BJ (cell line): ENCODE measurements around the gene SLC9A1. TPM values are rescaled to one million over a fixed set of nuclear protein-coding genes. Genes with fewer than 3 reads are reported as not detected.
A peak's percentile ranks its signal among the peaks of the same experiment; 100 is the strongest.
"Not testable (repeated sequence)": the region's sequence is repeated elsewhere in the genome, so short reads cannot be mapped to it uniquely, and the experiment has no call there.

Source experiments
- CTCF ChIA-PET: fragments of 350-600 bp; formaldehyde crosslinking; extraction: SDS; loops from one replicate; lab custom pipeline; 2021; ENCODE audit warnings: antibody characterized with exemption, inconsistent platforms; lab: Yijun Ruan, JAX
- POLR2A ChIA-PET: fragments of 300-600 bp; sonication (Branson Sonifier 250); formaldehyde crosslinking; extraction: SDS; loops from one replicate; lab custom pipeline; 2021; ENCODE audit warnings: antibody characterized with exemption; lab: Charles Lee
- DNase-seq: peaks from one replicate; pipeline ENCODE4 v3.0.0-alpha.2; 2011; ENCODE audit warnings: low read depth
- H3K27me3 ChIP-seq: 2 replicates; pipeline ENCODE4 v1.6.0; 2011; ENCODE audit warnings: low read length; ENCODE audit not compliant: control insufficient read depth, insufficient read depth
- H3K36me3 ChIP-seq: 2 replicates; pipeline ENCODE4 v1.5.1; 2011; ENCODE audit warnings: low read length; ENCODE audit not compliant: control insufficient read depth, insufficient read depth
- H3K4me3 ChIP-seq: 2 replicates; pipeline ENCODE4 v1.5.1; 2011; ENCODE audit warnings: low read depth, mild to moderate bottlenecking, control low read depth, low read length
- polyA minus RNA-seq: library from RNA; depleted of rRNA, polyadenylated mRNA; stranded (reverse); fragments of >200 nt; gene quantifications from 2 replicates; pipeline ENCODE4 v1.2.3, GENCODE V29; 2011; rRNA and poly(A)+ RNA removed
- polyA plus RNA-seq: library from polyadenylated mRNA; depleted of rRNA; stranded (reverse); fragments of >200 nt; gene quantifications from 2 replicates; pipeline ENCODE4 v1.2.3, GENCODE V29; 2011; rRNA removed
- TF ChIP-seq, protein P1 (sequence below): IDR thresholded peaks from 2 replicates; pipeline ENCODE4 v1.5.1; 2011; ENCODE audit warnings: low read depth, mild to moderate bottlenecking, control low read depth, inconsistent platforms, low read length, moderate library complexity; ENCODE audit not compliant: insufficient read depth

SLC9A1 gene
- 12.3 and 18.9 TPM in 2 replicates for polyA plus RNA-seq
- polyA minus RNA-seq: 13.4 and 21.6 TPM in 2 replicates

GRCh38 chr1:27154991-27155781 lies at the start of gene SLC9A1:
Gene SLC9A1 (minus strand): TSS chr1:27155125. CDS start chr1:27154334, 791 bp downstream.
- Histone ChIP-seq H3K36me3 (no peaks in the 10 kb centered on the region), H3K27me3 (no peaks in the 10 kb centered on the region), H3K4me3 (peak within 1 kb of the TSS; percentile 66)
- DNase-seq: peak; percentile 80
- TF ChIP-seq, protein P1, sequence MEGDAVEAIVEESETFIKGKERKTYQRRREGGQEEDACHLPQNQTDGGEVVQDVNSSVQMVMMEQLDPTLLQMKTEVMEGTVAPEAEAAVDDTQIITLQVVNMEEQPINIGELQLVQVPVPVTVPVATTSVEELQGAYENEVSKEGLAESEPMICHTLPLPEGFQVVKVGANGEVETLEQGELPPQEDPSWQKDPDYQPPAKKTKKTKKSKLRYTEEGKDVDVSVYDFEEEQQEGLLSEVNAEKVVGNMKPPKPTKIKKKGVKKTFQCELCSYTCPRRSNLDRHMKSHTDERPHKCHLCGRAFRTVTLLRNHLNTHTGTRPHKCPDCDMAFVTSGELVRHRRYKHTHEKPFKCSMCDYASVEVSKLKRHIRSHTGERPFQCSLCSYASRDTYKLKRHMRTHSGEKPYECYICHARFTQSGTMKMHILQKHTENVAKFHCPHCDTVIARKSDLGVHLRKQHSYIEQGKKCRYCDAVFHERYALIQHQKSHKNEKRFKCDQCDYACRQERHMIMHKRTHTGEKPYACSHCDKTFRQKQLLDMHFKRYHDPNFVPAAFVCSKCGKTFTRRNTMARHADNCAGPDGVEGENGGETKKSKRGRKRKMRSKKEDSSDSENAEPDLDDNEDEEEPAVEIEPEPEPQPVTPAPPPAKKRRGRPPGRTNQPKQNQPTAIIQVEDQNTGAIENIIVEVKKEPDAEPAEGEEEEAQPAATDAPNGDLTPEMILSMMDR: peak; percentile 93
- POLR2A ChIA-PET: interaction anchor here (0.5 to 1.4 kb wide), 4 partner anchors 10 to 1488 kb away, joined by 3 to 10 read pairs (median 6); partner anchors contain the start of gene TAF12
- CTCF ChIA-PET: interaction anchor here (0.6 to 5.6 kb wide), 15 partner anchors 9 to 127 kb away, joined by 3 to 38 read pairs (median 5); no protein-coding TSS in a partner anchor

DNA sequence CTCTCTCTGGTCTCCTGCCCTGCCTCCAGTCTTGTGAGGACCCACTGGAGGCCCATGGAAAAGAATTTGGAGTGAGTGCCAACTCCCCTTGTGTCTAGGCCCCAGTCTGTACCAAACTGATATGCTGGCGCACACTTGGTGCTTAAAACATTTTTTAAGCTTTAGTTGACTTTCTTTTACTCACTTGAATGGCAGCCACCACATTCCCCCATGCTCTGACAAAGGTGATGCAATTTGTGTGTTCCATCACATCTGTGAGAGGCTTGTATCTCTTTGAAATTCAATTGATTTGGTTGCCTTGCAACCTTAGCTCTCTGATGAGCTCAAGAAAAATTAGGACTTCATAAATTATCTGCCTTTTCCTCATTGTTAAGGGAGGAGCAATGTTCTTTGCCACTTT lies 49.0 kb upstream of the SLC9A1 start:
- no peak for DNase-seq
- POLR2A ChIA-PET: no interaction called here
- TF ChIP-seq, protein P1: no peak
- no peaks in the 10 kb centered on the region for H3K36me3 ChIP-seq
- H3K4me3 ChIP-seq: no peak overlapping the region
- H3K27me3 ChIP-seq: no peaks in the 10 kb centered on the region
- CTCF ChIA-PET: interaction anchor here (0.8 to 1.9 kb wide), 6 partner anchors 9 to 107 kb away, joined by 3 to 8 read pairs (median 4); no protein-coding TSS in a partner anchor

DNA sequence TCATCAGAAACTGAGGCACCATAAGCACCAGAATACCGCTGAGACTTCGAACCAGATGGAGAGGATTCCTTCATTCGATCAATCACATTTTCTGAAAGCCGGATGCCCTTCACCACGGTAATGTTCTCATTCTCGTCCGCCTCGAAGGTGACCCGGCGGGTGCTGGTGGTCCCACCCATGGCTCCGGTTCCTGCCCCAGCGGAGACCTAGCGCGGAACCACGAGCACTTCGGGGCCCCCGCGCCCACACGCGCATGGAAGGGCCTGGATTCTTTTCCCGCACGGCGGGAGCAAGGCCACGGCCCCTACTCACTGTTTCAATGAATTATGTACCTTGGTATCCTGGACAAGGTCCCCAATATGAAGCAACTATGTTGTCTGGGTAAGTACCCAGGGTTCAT lies 46.4 kb upstream of the SLC9A1 start:
- H3K4me3 ChIP-seq: no peak overlapping the region
- TF ChIP-seq, protein P1: no peak
- ChIA-PET CTCF (no interaction called here), POLR2A (no interaction called here)
- no peak for DNase-seq
- H3K36me3 ChIP-seq: no peaks in the 10 kb centered on the region
- no peaks in the 10 kb centered on the region for H3K27me3 ChIP-seq

- H3K36me3 ChIP-seq: no peaks in the 10 kb centered on the region
- no peaks in the 10 kb centered on the region; the same call in 1 of the 2 replicates for H3K27me3 ChIP-seq
- no peak for DNase-seq
- H3K4me3 ChIP-seq: no peak overlapping the region
- CTCF ChIA-PET: interaction anchor here (1.3 to 3.2 kb wide), 4 partner anchors 11 to 103 kb away, joined by 3 to 8 read pairs (median 6); no protein-coding TSS in a partner anchor
- TF ChIP-seq, protein P1: no peak
- POLR2A ChIA-PET: no interaction called here
These were observed 38.3 kb upstream of the SLC9A1 start for GRCh38 chr1:27193194-27193593.

GRCh38 chr1:27192039-27192529 lies 37.2 kb upstream of the SLC9A1 start:
- CTCF ChIA-PET: interaction anchor here (1.2 to 1.6 kb wide), 3 partner anchors 29 to 105 kb away, joined by 3 to 5 read pairs (median 4); no protein-coding TSS in a partner anchor
- Histone ChIP-seq H3K36me3 (no peaks in the 10 kb centered on the region), H3K4me3 (no peak overlapping the region), H3K27me3 (no peaks in the 10 kb centered on the region; the same call in 1 of the 2 replicates)
- POLR2A ChIA-PET: no interaction called here
- DNase-seq: no peak
- TF ChIP-seq, protein P1: no peak

GRCh38 chr1:27184665-27185064 lies 29.7 kb upstream of the SLC9A1 start:
- POLR2A ChIA-PET, H3K4me3 ChIP-seq, DNase-seq, H3K27me3 ChIP-seq, H3K36me3 ChIP-seq: not testable (repeated sequence)
- CTCF ChIA-PET: interaction anchor here (0.8 to 1.0 kb wide), 3 partner anchors 10 to 14 kb away, joined by 3 to 4 read pairs (median 4); no protein-coding TSS in a partner anchor
